HepG2 (cell line): ENCODE data around the gene TMEM217. TPM values are rescaled to one million over a fixed set of nuclear protein-coding genes. Genes with fewer than 3 reads are reported as not detected.

Experiments
- HMGA1 ChIP-seq: sonication (generic); formaldehyde crosslinking; conservative IDR thresholded peaks from 2 replicates; pipeline ENCODE4 v1.4.0; 2020; ENCODE audit warnings: missing genetic modification reagents
- KDM4B ChIP-seq: sonication (generic); formaldehyde crosslinking; IDR thresholded peaks from 2 replicates; pipeline ENCODE4 v1.4.0; 2020; ENCODE audit warnings: missing genetic modification reagents
- MYPOP ChIP-seq: sonication (generic); formaldehyde crosslinking; IDR thresholded peaks from 2 replicates; pipeline ENCODE4 v1.8.1; 2023; ENCODE audit warnings: mild to moderate bottlenecking, moderate library complexity, missing genetic modification reagents
- NFKBIZ ChIP-seq: IDR thresholded peaks from 2 replicates; pipeline ENCODE4 v1.6.1; 2018; ENCODE audit warnings: missing genetic modification reagents, missing compliant biosample characterization
- PLRG1 ChIP-seq: fragments of 450-650 bp; conservative IDR thresholded peaks from 2 replicates; pipeline ENCODE4 v1.6.1; 2016
- SCMH1 ChIP-seq: sonication (generic); formaldehyde crosslinking; IDR thresholded peaks from 2 replicates; pipeline ENCODE4 v1.9.0; 2021; ENCODE audit warnings: missing genetic modification reagents, mild to moderate bottlenecking, borderline replicate concordance
- SNRNP70 ChIP-seq: fragments of 200-400 bp; formaldehyde crosslinking; IDR thresholded peaks from 2 replicates; pipeline ENCODE4 v1.6.1; 2017; ENCODE audit warnings: mild to moderate bottlenecking, low read depth, low read length, moderate library complexity
- USF2 ChIP-seq, 2 experiments: sonication (generic) in 1 of 2; formaldehyde crosslinking in 1 of 2; IDR thresholded peaks; 2 replicates each; pipeline versions ENCODE4 v1.5.1 to v1.6.1; 2011 to 2020; ENCODE audit warnings: borderline replicate concordance in 1 of 2, low read depth in 1 of 2, low read length in 1 of 2, mild to moderate bottlenecking in 1 of 2, missing genetic modification reagents in 1 of 2, moderate library complexity in 1 of 2
- YY1 ChIP-seq: IDR thresholded peaks from 2 replicates; pipeline ENCODE4 v1.6.1; 2011; ENCODE audit warnings: low read length, low read depth, moderate library complexity, mild to moderate bottlenecking; ENCODE audit not compliant: insufficient read depth, insufficient replicate concordance
- ZBTB10 ChIP-seq: sonication (generic); formaldehyde crosslinking; IDR thresholded peaks from 2 replicates; pipeline ENCODE4 v1.4.0; 2020; ENCODE audit warnings: missing genetic modification reagents, borderline replicate concordance
- ZBTB44 ChIP-seq: sonication (generic); formaldehyde crosslinking; IDR thresholded peaks from 2 replicates; pipeline ENCODE4 v1.4.0; 2020; ENCODE audit warnings: missing genetic modification reagents
- ZNF530 ChIP-seq: sonication (generic); formaldehyde crosslinking; IDR thresholded peaks from 2 replicates; pipeline ENCODE4 v1.5.0; 2020; ENCODE audit warnings: low read depth, mild to moderate bottlenecking, missing genetic modification reagents
- ZNF558 ChIP-seq: sonication (generic); formaldehyde crosslinking; IDR thresholded peaks from 2 replicates; pipeline ENCODE4 v1.9.0; 2022; ENCODE audit warnings: mild to moderate bottlenecking, missing genetic modification reagents, borderline replicate concordance
- ZNF710 ChIP-seq: sonication (generic); formaldehyde crosslinking; IDR thresholded peaks from 2 replicates; pipeline ENCODE4 v1.5.0; 2020; ENCODE audit warnings: mild to moderate bottlenecking, missing genetic modification reagents, borderline replicate concordance
- ZNF782 ChIP-seq: sonication (generic); formaldehyde crosslinking; IDR thresholded peaks from 2 replicates; pipeline ENCODE4 v1.4.0; 2020; ENCODE audit warnings: missing genetic modification reagents, mild to moderate bottlenecking, borderline replicate concordance
- ZNF816 ChIP-seq: sonication (generic); formaldehyde crosslinking; IDR thresholded peaks from 2 replicates; pipeline ENCODE4 v1.8.0; 2022; ENCODE audit warnings: missing genetic modification reagents, mild to moderate bottlenecking, borderline replicate concordance
- ZNF83 ChIP-seq: sonication (generic); formaldehyde crosslinking; IDR thresholded peaks from 2 replicates; pipeline ENCODE4 v1.4.0; 2020; ENCODE audit warnings: missing genetic modification reagents, mild to moderate bottlenecking, borderline replicate concordance
- polyA plus RNA-seq, 8 experiments: library from polyadenylated mRNA; depleted of rRNA in 3 of 8; stranded (reverse) in 7 of 8; unstranded in 1 of 8; fragments of >200 nt; fragmentation: Illumina TruSeq in 4 of 8; extraction: Trizol in 4 of 8; gene quantifications; 2 replicates each; pipeline versions ENCODE4 v1.2.1 to v1.2.3, GENCODE V29; 2011 to 2016; ENCODE audit warnings: low read depth in 4 of 8, missing spikeins in 1 of 8, mixed read lengths in 1 of 8; ENCODE audit not compliant: insufficient read depth in 1 of 8
- total RNA-seq, 5 experiments: library from RNA; depleted of rRNA; stranded (reverse); fragments of >200 nt; fragmentation: Illumina TruSeq; extraction: Trizol; gene quantifications; 2 replicates each; pipeline ENCODE4 v1.2.3, GENCODE V29; 2016; ENCODE audit warnings: low read depth in 1 of 5

Gene TMEM217
- total and polyA plus RNA-seq, 2 of the 13 experiments (the other 11 are each of a cell fraction or from before 2014, with no cell fraction given) = 2.3 to 3.4 TPM

- peak; percentile 88 for TF ChIP-seq MYPOP (CRISPR knock-in tag)
- no peak; the same call in 1 of the 2 replicates for TF ChIP-seq ZNF816
- TF ChIP-seq ZNF710 (CRISPR knock-in tag) = no peak
- TF ChIP-seq ZNF83 (CRISPR knock-in tag) = no peak
- TF ChIP-seq USF2 (IDR thresholded peaks at IDR 0.05; ENCODE audit: low read depth, low read length) = no peak
- TF ChIP-seq USF2 (CRISPR knock-in tag; IDR thresholded peaks at IDR 0.05; ENCODE audit: borderline replicate concordance) = peak; percentile 20; the same call in 1 of the 2 replicates
- TF ChIP-seq HMGA1 (CRISPR knock-in tag) = no peak
- TF ChIP-seq ZBTB10 (CRISPR knock-in tag) = peak; percentile 65; the same call in 1 of the 2 replicates
- 0 out of 2 replicates have a peak, but pooled peaks have one; percentile 17 for TF ChIP-seq ZNF558 (CRISPR knock-in tag)
- TF ChIP-seq SCMH1 (CRISPR knock-in tag) = no peak
- peak; percentile 50; the same call in 1 of the 2 replicates for TF ChIP-seq ZBTB44 (CRISPR knock-in tag)
- TF ChIP-seq ZNF530 (CRISPR knock-in tag) = no peak
- no peak for TF ChIP-seq ZNF782 (CRISPR knock-in tag)
- no peak for TF ChIP-seq SNRNP70
- peak; percentile 31; the same call in 1 of the 2 replicates for TF ChIP-seq NFKBIZ (CRISPR knock-in tag)
- TF ChIP-seq KDM4B = peak; percentile 48; the same call in 1 of the 2 replicates
- TF ChIP-seq PLRG1 = no peak
- TF ChIP-seq YY1 = peak; percentile 81
These were observed 88.3 kb downstream of the TMEM217 start, which contains the start of gene PIM1 (continued) for GRCh38 chr6:37169496-37170272.
